B cell (primary cell): Measurements from ENCODE around the gene DOK5. TPM values are rescaled to one million over a fixed set of nuclear protein-coding genes. Genes with fewer than 3 reads are reported as not detected.

Experiments used
- ATAC-seq: fragments of 200-7000 bp; cut with Tn5 transposase; one replicate; pipeline ENCODE4 v1.10.0; 2021; ENCODE audit warnings: low read depth, mild to moderate bottlenecking, moderate number of reproducible peaks, moderate library complexity
- CTCF ChIA-PET: fragments of 350-600 bp; sonication (Branson Sonifier 250); formaldehyde crosslinking; loops from one replicate; lab custom pipeline; 2021; ENCODE audit warnings: antibody characterized with exemption, inconsistent platforms; lab: Charles Lee
- POLR2A ChIA-PET: fragments of 350-600 bp; sonication (Branson Sonifier 250); formaldehyde crosslinking; loops from one replicate; lab custom pipeline; 2021; ENCODE audit warnings: antibody characterized with exemption; lab: Charles Lee
- DNase-seq: peaks from one replicate; pipeline ENCODE4 v3.0.0; 2013
- H2AFZ ChIP-seq: 2 replicates; pipeline ENCODE4 v1.6.1; 2012; ENCODE audit warnings: mild to moderate bottlenecking, low read depth, low read length; ENCODE audit not compliant: insufficient read depth, poor library complexity, severe bottlenecking
- H3K27ac ChIP-seq, 2 donors: 1 replicate in 1 of 2; 2 replicates in 1 of 2; pipeline ENCODE4 v1.5.1; 2012 to 2013; ENCODE audit warnings: low read length in 2 of 2, mild to moderate bottlenecking in 2 of 2, moderate library complexity in 1 of 2
- H3K27me3 ChIP-seq, 4 experiments: fragments of 200-600 bp in 1 of 4; sonication (generic) in 1 of 4; replicated peaks in 1 of 4; 1 replicate in 2 of 4; 2 replicates in 2 of 4; pipeline versions ENCODE4 v1.6.1 to v1.7.0; 2013 to 2016; ENCODE audit warnings: low read length in 3 of 4, mild to moderate bottlenecking in 2 of 4, mixed read lengths in 1 of 4, moderate library complexity in 1 of 4; ENCODE audit not compliant: insufficient read depth in 4 of 4, control insufficient read depth in 3 of 4; ENCODE audit errors: control extremely low read depth in 1 of 4
- H3K36me3 ChIP-seq, 2 experiments: replicated peaks in 1 of 2; 1 replicate in 1 of 2; 2 replicates in 1 of 2; pipeline versions ENCODE4 v1.6.1 to v1.7.1; 2013; ENCODE audit warnings: low read length in 1 of 2; ENCODE audit not compliant: insufficient read depth in 2 of 2, control insufficient read depth in 1 of 2; ENCODE audit errors: control extremely low read depth in 1 of 2, extremely low read depth in 1 of 2
- H3K4me1 ChIP-seq, 2 donors: fragments of 200-600 bp in 1 of 2; sonication (generic) in 1 of 2; 1 replicate in 1 of 2; 2 replicates in 1 of 2; pipeline versions ENCODE4 v1.5.1 to v1.6.1; 2013 to 2017; ENCODE audit warnings: low read length in 2 of 2; ENCODE audit not compliant: control insufficient read depth in 2 of 2, insufficient read depth in 2 of 2
- H3K4me2 ChIP-seq: replicated peaks from 2 replicates; pipeline ENCODE3; 2012; ENCODE audit warnings: mild to moderate bottlenecking, low read depth, low read length; ENCODE audit not compliant: poor library complexity, severe bottlenecking
- H3K4me3 ChIP-seq, 5 experiments: fragments of 200-600 bp in 1 of 5; sonication (generic) in 1 of 5; 1 replicate in 3 of 5; 2 replicates in 2 of 5; pipeline versions ENCODE4 v1.5.1 to v1.7.0; 2011 to 2016; ENCODE audit warnings: low read length in 4 of 5, mild to moderate bottlenecking in 4 of 5, low read depth in 2 of 5, control low read depth in 1 of 5, moderate library complexity in 1 of 5; ENCODE audit not compliant: insufficient read depth in 1 of 5; ENCODE audit errors: control extremely low read depth in 1 of 5, extremely low read depth in 1 of 5
- H3K79me2 ChIP-seq: fragments of 200-600 bp; sonication (generic); one replicate; pipeline ENCODE4 v1.6.0; 2016; ENCODE audit warnings: low read length; ENCODE audit not compliant: control insufficient read depth, insufficient read depth
- H3K9ac ChIP-seq: fragments of 200-600 bp; sonication (generic); 2 replicates; pipeline ENCODE4 v1.6.1; 2017; ENCODE audit warnings: mild to moderate bottlenecking, low read length, moderate library complexity
- H3K9me3 ChIP-seq, 3 donors: one replicate each; pipeline versions ENCODE4 v1.6.1 to v1.7.1; 2013; ENCODE audit warnings: low read length in 2 of 3; ENCODE audit not compliant: control insufficient read depth in 2 of 3, insufficient read depth in 1 of 3; ENCODE audit errors: control extremely low read depth in 1 of 3
- H4K20me1 ChIP-seq: 2 replicates; pipeline ENCODE4 v1.6.0; 2012; ENCODE audit warnings: mild to moderate bottlenecking, low read length; ENCODE audit not compliant: insufficient read depth, control insufficient read depth, poor library complexity, severe bottlenecking
- H3K27ac Mint-ChIP-seq: one replicate; pipeline ENCODE4 v1.8.0; 2021; ENCODE audit warnings: mixed read lengths
- H3K27me3 Mint-ChIP-seq: one replicate; pipeline ENCODE4 v1.8.0; 2021; ENCODE audit warnings: mixed read lengths
- H3K4me1 Mint-ChIP-seq: one replicate; pipeline ENCODE4 v1.8.0; 2021; ENCODE audit warnings: mixed read lengths
- H3K4me3 Mint-ChIP-seq: one replicate; pipeline ENCODE4 v1.8.0; 2021; ENCODE audit warnings: mixed read lengths
- H3K9me3 Mint-ChIP-seq: one replicate; pipeline ENCODE4 v1.8.0; 2022; ENCODE audit warnings: mixed read lengths; ENCODE audit not compliant: insufficient read depth
- CTCF ChIP-seq: fragments of 200-600 bp; IDR thresholded peaks from one replicate; pipeline ENCODE4 v1.8.0; 2022; ENCODE audit warnings: antibody characterized with exemption, mild to moderate bottlenecking
- EZH2 ChIP-seq: IDR thresholded peaks from 2 replicates; pipeline ENCODE4 v1.6.1; 2012; ENCODE audit warnings: borderline replicate concordance, low read depth, mild to moderate bottlenecking, moderate library complexity, low read length; ENCODE audit not compliant: insufficient read depth, poor library complexity, severe bottlenecking
- WGBS: methylation state at CpG from one replicate; pipeline ENCODE4 v1.1.5; 2013; ENCODE audit warnings: missing lambda C conversion rate; ENCODE audit not compliant: insufficient coverage; 5-methylcytosine and 5-hydroxymethylcytosine counted together
- intact Hi-C: fragments of 100-400 bp; cut with micrococcal nuclease; formaldehyde crosslinking; loops from one replicate; pipeline ENCODE4 v1.10.0; 2022
- polyA plus RNA-seq: library from polyadenylated mRNA; depleted of rRNA; stranded (reverse); fragments of >200 nt; gene quantifications from 2 replicates; pipeline ENCODE4 v1.2.3, GENCODE V29; 2012
- total RNA-seq, 2 donors: library from RNA; stranded (reverse); fragments of 120-200 nt in 1 of 2; gene quantifications; 1 replicate in 1 of 2; 2 replicates in 1 of 2; pipeline versions ENCODE4 v1.2.3 to v1.2.4, GENCODE V29; 2013 to 2022

DOK5 gene
- total and polyA plus RNA-seq, 2 donors (not counting 1 experiment from before 2014, with no cell fraction given): not detected

- Mint-ChIP-seq H3K27ac (no peak overlapping the region), H3K27me3 (peaks cover 10% of the 10 kb centered on the region), H3K9me3 (no peaks in the 10 kb centered on the region), H3K4me3 (no peak overlapping the region), H3K4me1 (no peaks in the 10 kb centered on the region)
- H3K27ac ChIP-seq: no peak overlapping the region
- CTCF ChIA-PET: interaction anchor here (0.6 to 3.2 kb wide), 12 partner anchors 11 to 1440 kb away, joined by 3 to 16 read pairs (median 4); no protein-coding TSS in a partner anchor
- H3K9me3 ChIP-seq: no peaks in the 10 kb centered on the region
- no peak overlapping the region for H3K4me3 ChIP-seq
- H3K79me2 ChIP-seq: no peaks in the 10 kb centered on the region
- H3K4me1 ChIP-seq: no peaks in the 10 kb centered on the region
- no peaks in the 10 kb centered on the region for H3K36me3 ChIP-seq
- WGBS: 100% methylated on average over 2 of the region's 8 CpGs
- no peak for DNase-seq
- POLR2A ChIA-PET: interaction anchor here (0.7 kb wide), 1 partner anchor 1036 kb away, joined by 11 read pairs; no protein-coding TSS in a partner anchor
- H3K9ac ChIP-seq: no peak overlapping the region
- TF ChIP-seq EZH2 (no peak), CTCF (no peak)
- intact Hi-C loops: loop anchor here (2.0 to 5.0 kb wide), 3 partner anchors 425 to 549 kb away; no protein-coding TSS in a partner anchor
- H2AFZ ChIP-seq: no peak overlapping the region
- H3K4me2 ChIP-seq: no peak overlapping the region
- H4K20me1 ChIP-seq: no peaks in the 10 kb centered on the region
- no peak for ATAC-seq
- no peaks in the 10 kb centered on the region for H3K27me3 ChIP-seq
Observed at GRCh38 chr20:54645445-54646155, 170.2 kb downstream of the DOK5 start.

- H3K27ac Mint-ChIP-seq: no peak overlapping the region
- no CpG with 5 or more reads among the region's 4 CpGs for WGBS
- CTCF ChIA-PET: interaction anchor here (0.6 to 3.2 kb wide), 14 partner anchors 12 to 1597 kb away, joined by 3 to 16 read pairs (median 4); no protein-coding TSS in a partner anchor
- H3K4me1 Mint-ChIP-seq: no peaks in the 10 kb centered on the region
- no peak overlapping the region for H2AFZ ChIP-seq
- H3K27me3 ChIP-seq: no peaks in the 10 kb centered on the region
- no peaks in the 10 kb centered on the region for H4K20me1 ChIP-seq
- DNase-seq: no peak
- no peak overlapping the region for H3K4me2 ChIP-seq
- H3K79me2 ChIP-seq: no peaks in the 10 kb centered on the region
- intact Hi-C loops: loop anchor here (2.0 to 5.0 kb wide), 3 partner anchors 425 to 549 kb away; no protein-coding TSS in a partner anchor
- no peak overlapping the region for H3K4me3 ChIP-seq
- POLR2A ChIA-PET: no interaction called here
- TF ChIP-seq EZH2 (no peak), CTCF (no peak)
- H3K27ac ChIP-seq: no peak overlapping the region
- H3K4me3 Mint-ChIP-seq: no peak overlapping the region
- no peak for ATAC-seq
- H3K36me3 ChIP-seq: no peaks in the 10 kb centered on the region
- peaks cover 10% of the 10 kb centered on the region for H3K27me3 Mint-ChIP-seq
- no peaks in the 10 kb centered on the region for H3K4me1 ChIP-seq
- no peaks in the 10 kb centered on the region for H3K9me3 Mint-ChIP-seq
- H3K9me3 ChIP-seq: no peaks in the 10 kb centered on the region
- no peak overlapping the region for H3K9ac ChIP-seq
Observed at GRCh38 chr20:54646156-54646517, 170.7 kb downstream of the DOK5 start.
